CD4-positive, alpha-beta T cell treated with Interleukin-21 for 1 hour (primary cell): ENCODE measurements around the gene TMEM242.

Source experiments
- DNase-seq: peaks from one replicate; pipeline ENCODE4 v3.0.0-alpha.2; 2020

Gene TMEM242

GRCh38 chr6:157268835-157269234 lies 54.5 kb downstream of the TMEM242 start:
- no peak for DNase-seq

GRCh38 chr6:157268396-157268795 lies 54.9 kb downstream of the TMEM242 start:
- DNase-seq, result no peak

- DNase-seq, result no peak
These were observed 55.7 kb downstream of the TMEM242 start for GRCh38 chr6:157267654-157268053.

- no peak for DNase-seq
These were observed 56.2 kb downstream of the TMEM242 start for GRCh38 chr6:157267109-157267611.

- DNase-seq, result no peak
These were observed 56.8 kb downstream of the TMEM242 start for GRCh38 chr6:157266274-157267101.

- no peak for DNase-seq
These were observed 57.7 kb downstream of the TMEM242 start for GRCh38 chr6:157265635-157266034.

- no peak for DNase-seq
These were observed 58.1 kb downstream of the TMEM242 start for GRCh38 chr6:157265186-157265585.

- no peak for DNase-seq
These were observed 58.6 kb downstream of the TMEM242 start for GRCh38 chr6:157264701-157265100.

- DNase-seq, result no peak
These were observed 59.4 kb downstream of the TMEM242 start for GRCh38 chr6:157263881-157264397.

GRCh38 chr6:157263146-157263545 lies 60.2 kb downstream of the TMEM242 start:
- DNase-seq, result no peak

GRCh38 chr6:157261606-157262005 lies 61.7 kb downstream of the TMEM242 start:
- DNase-seq, result no peak

GRCh38 chr6:157260735-157261410 lies 62.4 kb downstream of the TMEM242 start:
- DNase-seq, result no peak

- no peak for DNase-seq
These were observed 63.9 kb downstream of the TMEM242 start for GRCh38 chr6:157259443-157259842.

- peak; percentile 59 for DNase-seq
These were observed 64.4 kb downstream of the TMEM242 start for GRCh38 chr6:157258878-157259277.

- no peak for DNase-seq
These were observed 68.2 kb downstream of the TMEM242 start for GRCh38 chr6:157255079-157255478.

- DNase-seq, result no peak
These were observed 68.8 kb downstream of the TMEM242 start for GRCh38 chr6:157254538-157254937.

- no peak for DNase-seq
These were observed 69.6 kb downstream of the TMEM242 start for GRCh38 chr6:157253699-157254098.

GRCh38 chr6:157253017-157253416 lies 70.3 kb downstream of the TMEM242 start:
- no peak for DNase-seq

- DNase-seq, result no peak
These were observed 71.6 kb downstream of the TMEM242 start for GRCh38 chr6:157251586-157252247.

- no peak for DNase-seq
These were observed 73.5 kb downstream of the TMEM242 start for GRCh38 chr6:157249826-157250225.

GRCh38 chr6:157248264-157248663 lies 75.1 kb downstream of the TMEM242 start:
- no peak for DNase-seq

- DNase-seq, result no peak
These were observed 76.4 kb downstream of the TMEM242 start for GRCh38 chr6:157246771-157247484.
